Hematopoietic multipotent progenitor cell treated with erythropoietin and hydrocortisone succinate and interleukin-3 and kit ligand, for 8 days (in vitro differentiated cells): ENCODE data around the gene CPNE4.
"Not testable (repeated sequence)": the region's sequence is repeated elsewhere in the genome, so short reads cannot be mapped to it uniquely, and the experiment has no call there.

Source experiments
- DNase-seq: peaks from one replicate; pipeline ENCODE4 v3.0.0-alpha.2; 2015

The CPNE4 gene

GRCh38 chr3:132016061-132017041 is 18.5 kb downstream of the CPNE4 start:
- no peak for DNase-seq

GRCh38 chr3:132014105-132014504 is 20.7 kb downstream of the CPNE4 start:
- no peak for DNase-seq

- DNase-seq = no peak
Measured at GRCh38 chr3:132009241-132009640, 25.6 kb downstream of the CPNE4 start.

- no peak for DNase-seq
Measured at GRCh38 chr3:132008837-132009236, 26.0 kb downstream of the CPNE4 start.

- DNase-seq = no peak
Measured at GRCh38 chr3:132007617-132008016, 27.2 kb downstream of the CPNE4 start.

- DNase-seq = peak; percentile 56
Measured at GRCh38 chr3:132006605-132007204, 28.1 kb downstream of the CPNE4 start.

- no peak for DNase-seq
Measured at GRCh38 chr3:132004571-132004970, 30.2 kb downstream of the CPNE4 start.

GRCh38 chr3:132003685-132004084 is 31.1 kb downstream of the CPNE4 start:
- no peak for DNase-seq

GRCh38 chr3:132001999-132002398 is 32.8 kb downstream of the CPNE4 start:
- DNase-seq = no peak

- DNase-seq = no peak
Measured at GRCh38 chr3:132001036-132001435, 33.8 kb downstream of the CPNE4 start.

- no peak for DNase-seq
Measured at GRCh38 chr3:131998027-131998426, 36.8 kb downstream of the CPNE4 start.

- no peak for DNase-seq
Measured at GRCh38 chr3:131995891-131996290, 38.9 kb downstream of the CPNE4 start.

GRCh38 chr3:131989318-131989717 is 45.5 kb downstream of the CPNE4 start:
- no peak for DNase-seq

GRCh38 chr3:131988209-131988608 is 46.6 kb downstream of the CPNE4 start:
- DNase-seq = no peak

GRCh38 chr3:131983689-131984088 is 51.1 kb downstream of the CPNE4 start:
- DNase-seq = no peak

GRCh38 chr3:131981323-131981722 is 53.5 kb downstream of the CPNE4 start:
- no peak for DNase-seq

GRCh38 chr3:131976448-131976847 is 58.4 kb downstream of the CPNE4 start:
- no peak for DNase-seq

- no peak for DNase-seq
Measured at GRCh38 chr3:131975047-131975446, 59.8 kb downstream of the CPNE4 start.

- DNase-seq = no peak
Measured at GRCh38 chr3:131973731-131974130, 61.1 kb downstream of the CPNE4 start.

- no peak for DNase-seq
Measured at GRCh38 chr3:131972550-131972949, 62.3 kb downstream of the CPNE4 start.

- DNase-seq = no peak
Measured at GRCh38 chr3:131972091-131972490, 62.7 kb downstream of the CPNE4 start.

GRCh38 chr3:131963442-131963841 is 71.4 kb downstream of the CPNE4 start:
- not testable (repeated sequence) for DNase-seq

GRCh38 chr3:131962982-131963381 is 71.8 kb downstream of the CPNE4 start:
- DNase-seq = no peak

GRCh38 chr3:131960324-131960723 is 74.5 kb downstream of the CPNE4 start:
- DNase-seq = no peak
